GM19238 (cell line): Measurements from ENCODE around the gene TRPV5.
"Not testable (repeated sequence)": the region's sequence is repeated elsewhere in the genome, so short reads cannot be mapped to it uniquely, and the experiment has no call there.

Source experiments
- DNase-seq: peaks from one replicate; pipeline ENCODE4 v3.0.0; 2011; ENCODE audit warnings: low spot score; ENCODE audit not compliant: insufficient read length

TRPV5 gene

GRCh38 chr7:142933624-142934023 is at the start of gene TRPV5:
Gene TRPV5, minus strand, starts transcription at chr7:142933746. Its CDS starts 287 bp downstream, at chr7:142933459.
- no peak for DNase-seq

GRCh38 chr7:142978402-142978801 is 44.9 kb upstream of the TRPV5 start:
- DNase-seq, result not testable (repeated sequence)

- no peak for DNase-seq
Observed at GRCh38 chr7:142974626-142975025, 41.1 kb upstream of the TRPV5 start.

- no peak for DNase-seq
Observed at GRCh38 chr7:142969183-142969582, 35.6 kb upstream of the TRPV5 start.

- DNase-seq, result no peak
Observed at GRCh38 chr7:142968229-142968628, 34.7 kb upstream of the TRPV5 start.

GRCh38 chr7:142964502-142965246 is 31.1 kb upstream of the TRPV5 start:
- no peak for DNase-seq

- no peak for DNase-seq
Observed at GRCh38 chr7:142963993-142964392, 30.4 kb upstream of the TRPV5 start.

- no peak for DNase-seq
Observed at GRCh38 chr7:142962991-142963390, 29.4 kb upstream of the TRPV5 start.

- no peak for DNase-seq
Observed at GRCh38 chr7:142961973-142962926, 28.7 kb upstream of the TRPV5 start, which contains the start of gene KEL. Gene KEL, minus strand, starts transcription at chr7:142962363. Its CDS starts 157 bp downstream, at chr7:142962206.

- DNase-seq, result no peak
Observed at GRCh38 chr7:142961595-142961972, 28.0 kb upstream of the TRPV5 start.

GRCh38 chr7:142960955-142961512 is 27.5 kb upstream of the TRPV5 start:
- no peak for DNase-seq

- no peak for DNase-seq
Observed at GRCh38 chr7:142959202-142959601, 25.7 kb upstream of the TRPV5 start.

- DNase-seq, result no peak
Observed at GRCh38 chr7:142957723-142958122, 24.2 kb upstream of the TRPV5 start.

- DNase-seq, result no peak
Observed at GRCh38 chr7:142956951-142957623, 23.5 kb upstream of the TRPV5 start.

- DNase-seq, result no peak
Observed at GRCh38 chr7:142954680-142955268, 21.2 kb upstream of the TRPV5 start.

- DNase-seq, result no peak
Observed at GRCh38 chr7:142950235-142950634, 16.7 kb upstream of the TRPV5 start.

GRCh38 chr7:142948603-142949002 is 15.1 kb upstream of the TRPV5 start:
- no peak for DNase-seq

GRCh38 chr7:142945001-142945400 is 11.5 kb upstream of the TRPV5 start:
- DNase-seq, result no peak

- no peak for DNase-seq
Observed at GRCh38 chr7:142943706-142944268, 10.2 kb upstream of the TRPV5 start.

GRCh38 chr7:142942746-142943145 is 9.2 kb upstream of the TRPV5 start:
- no peak for DNase-seq

GRCh38 chr7:142941541-142941940 is 8.0 kb upstream of the TRPV5 start:
- DNase-seq, result no peak
